K562 (cell line): ENCODE results near the gene CHD6. TPM values are rescaled to one million over a fixed set of nuclear protein-coding genes. Genes with fewer than 3 reads are reported as not detected.

Experiments
- ATAC-seq: fragments of 200-7000 bp; cut with Tn5 transposase; 3 replicates; pipeline ENCODE4 v1.9.1; 2020; ENCODE audit warnings: moderate library complexity
- BruUV-seq: library from RNA; stranded (reverse); fragments of 400-500 nt; replicated peaks from 2 replicates; lab custom pipeline; 2021; lab: Mats Ljungman, UMichigan
- CTCF ChIA-PET: fragments of 300-600 bp; formaldehyde crosslinking; extraction: SDS; loops from one replicate; lab custom pipeline; 2021; ENCODE audit warnings: low intra/inter-chr PET ratio; lab: Yijun Ruan, JAX
- POLR2A ChIA-PET: fragments of 300-600, 350-650 bp; sonication (Branson Sonifier 250); formaldehyde crosslinking; extraction: SDS; loops from one replicate; lab custom pipeline; 2021; ENCODE audit warnings: antibody characterized with exemption, inconsistent platforms; lab: Yijun Ruan, JAX
- DNase-seq, 4 experiments: peaks; one replicate each; pipeline versions ENCODE4 v3.0.0 to v3.0.0-alpha.2; 2011 to 2018; ENCODE audit warnings: low spot score in 3 of 4, mixed read lengths in 3 of 4; ENCODE audit errors: extremely low read depth in 1 of 4
- FAIRE-seq: peaks from 2 replicates; lab custom pipeline; 2011; peaks lifted over from hg19 to GRCh38; lab: Jason Lieb, UNC
- H2AFZ ChIP-seq: 2 replicates; pipeline ENCODE4 v1.6.0; 2011; ENCODE audit warnings: low read depth, low read length, control low read depth, inconsistent platforms
- H3K27ac ChIP-seq: fragments of 200-600 bp; 3 replicates; pipeline ENCODE4 v1.8.0; 2011; ENCODE audit warnings: low read depth, mild to moderate bottlenecking, control low read depth, inconsistent platforms, low read length, moderate library complexity, mixed read lengths; ENCODE audit errors: extremely low read depth
- H3K27me3 ChIP-seq, 2 experiments: fragments of 300-600 bp in 1 of 2; 2 replicates in 1 of 2; 3 replicates in 1 of 2; pipeline versions ENCODE4 v1.6.0 to v1.8.0; 2011; ENCODE audit warnings: inconsistent platforms in 2 of 2, low read length in 2 of 2, mild to moderate bottlenecking in 1 of 2, mixed read lengths in 1 of 2, moderate library complexity in 1 of 2; ENCODE audit not compliant: control insufficient read depth in 2 of 2, insufficient read depth in 2 of 2
- H3K36me3 ChIP-seq: fragments of 300-600 bp; 3 replicates; pipeline ENCODE4 v1.8.0; 2011; ENCODE audit warnings: mild to moderate bottlenecking, low read length, inconsistent platforms; ENCODE audit not compliant: control insufficient read depth, insufficient read depth
- H3K4me1 ChIP-seq, 2 experiments: fragments of 200-600 bp in 1 of 2; replicated peaks in 1 of 2; 2 replicates in 1 of 2; 3 replicates in 1 of 2; pipeline versions ENCODE4 v1.5.1 to v1.8.0; 2011; ENCODE audit warnings: inconsistent platforms in 2 of 2, low read length in 2 of 2, mild to moderate bottlenecking in 1 of 2, mixed read lengths in 1 of 2, moderate library complexity in 1 of 2; ENCODE audit not compliant: control insufficient read depth in 2 of 2, insufficient read depth in 2 of 2
- H3K4me2 ChIP-seq: 2 replicates; pipeline ENCODE4 v1.6.1; 2011; ENCODE audit warnings: low read length, control low read depth, inconsistent platforms, mixed read lengths; ENCODE audit not compliant: insufficient read depth
- H3K4me3 ChIP-seq: fragments of 200-600 bp; sonication (generic), shearing (Covaris generic); 2 replicates; pipeline ENCODE4 v1.5.1; 2016; ENCODE audit warnings: control low read depth, inconsistent platforms
- H3K79me2 ChIP-seq: fragments of 200-600 bp; 3 replicates; pipeline ENCODE4 v1.8.0; 2011; ENCODE audit warnings: low read length, inconsistent platforms; ENCODE audit not compliant: control insufficient read depth, insufficient read depth
- H3K9ac ChIP-seq, 2 experiments: 2 replicates each; pipeline versions ENCODE4 v1.6.0 to v1.6.1; 2011; ENCODE audit warnings: low read depth in 2 of 2, low read length in 2 of 2, control low read depth in 1 of 2, inconsistent platforms in 1 of 2, mild to moderate bottlenecking in 1 of 2, mixed read lengths in 1 of 2; ENCODE audit not compliant: insufficient read depth in 1 of 2
- H3K9me1 ChIP-seq: one replicate; pipeline ENCODE4 v1.6.0; 2011; ENCODE audit warnings: inconsistent platforms, mild to moderate bottlenecking, low read length, moderate library complexity; ENCODE audit not compliant: control insufficient read depth, insufficient read depth
- H3K9me3 ChIP-seq: replicated peaks from 2 replicates; pipeline ENCODE4 v1.5.1; 2011; ENCODE audit warnings: low read depth, low read length, inconsistent platforms; ENCODE audit not compliant: control insufficient read depth, insufficient read depth
- H4K20me1 ChIP-seq: replicated peaks from 2 replicates; pipeline ENCODE4 v1.6.1; 2011; ENCODE audit warnings: low read length, inconsistent platforms, mixed read lengths; ENCODE audit not compliant: control insufficient read depth, insufficient read depth
- FOSL1 ChIP-seq: fragments of 200-800 bp; sonication (Bioruptor generic); conservative IDR thresholded peaks from 2 replicates; pipeline ENCODE4 v1.6.1; 2016; ENCODE audit warnings: missing genetic modification characterization, missing compliant biosample characterization
- MAFG ChIP-seq: fragments of 450-650 bp; conservative IDR thresholded peaks from 2 replicates; pipeline ENCODE4 v1.6.1; 2016; ENCODE audit warnings: missing genetic modification characterization, missing compliant biosample characterization
- SETDB1 ChIP-seq: IDR thresholded peaks from one replicate; pipeline ENCODE4 v1.6.1; 2012; ENCODE audit warnings: low read length, control low read depth, inconsistent platforms
- SMARCE1 ChIP-seq: fragments of 450-650 bp; IDR thresholded peaks from 2 replicates; pipeline ENCODE4 v1.7.1; 2016; ENCODE audit warnings: mild to moderate bottlenecking
- ZNF316 ChIP-seq: fragments of 450-650 bp; IDR thresholded peaks from 2 replicates; pipeline ENCODE4 v1.6.1; 2016
- ZNF76 ChIP-seq: fragments of 250-450 bp; sonication (Bioruptor Pico); IDR thresholded peaks from 2 replicates; pipeline ENCODE4 v1.4.0; 2020; ENCODE audit warnings: mild to moderate bottlenecking, moderate library complexity, borderline replicate concordance
- WGBS: fragments of 100-300 bp; shearing (Covaris generic); methylation state at CpG from one replicate; pipeline ENCODE4 v1.1.6; 2016; ENCODE audit warnings: low coverage, mixed read lengths; ENCODE audit not compliant: insufficient coverage; ENCODE audit errors: missing lambda C conversion rate; 5-methylcytosine and 5-hydroxymethylcytosine counted together
- in situ Hi-C: fragments of 300-500 bp; cut with MboI; formaldehyde crosslinking; loops from 4 replicates; pipeline ENCODE4 v1.15.0; 2018; ENCODE audit warnings: inconsistent platforms, mixed read lengths
- intact Hi-C: fragments of 100-400 bp; cut with micrococcal nuclease; formaldehyde crosslinking; loops from 2 replicates; pipeline ENCODE4 v1.14.2; 2022
- polyA plus RNA-seq, 8 experiments: library from polyadenylated mRNA; depleted of rRNA in 4 of 8; stranded (reverse) in 5 of 8; unstranded in 3 of 8; fragments of >200 nt; fragmentation: Nextera tagmentation in 2 of 8; fragmentation: Illumina TruSeq in 1 of 8; extraction: Ambion mirVana in 2 of 8; extraction: Trizol in 1 of 8; gene quantifications; 2 replicates each; pipeline versions ENCODE4 v1.2.1 to v1.2.3, GENCODE V29; 2011 to 2014; ENCODE audit warnings: inconsistent platforms in 1 of 8, missing spikeins in 1 of 8
- total RNA-seq, 7 experiments: library from RNA; depleted of rRNA in 6 of 7; stranded (reverse); fragments of >200 nt in 6 of 7; fragmentation: Illumina TruSeq in 2 of 7; extraction: Trizol in 2 of 7; gene quantifications; 2 replicates each; pipeline versions ENCODE4 v1.2.1 to v1.2.3, GENCODE V29; 2011 to 2021; ENCODE audit warnings: low replicate concordance in 1 of 7
- TF ChIP-seq, protein P1 (sequence below): fragments of 250-450 bp; sonication (Bioruptor Pico); IDR thresholded peaks from 2 replicates; pipeline ENCODE4 v1.5.0; 2021

The CHD6 gene
- total and polyA plus RNA-seq, 9 of the 15 experiments (the other 6 are each of a cell fraction or from before 2014, with no cell fraction given), result 3.9 to 24.2 (median 12.8) TPM

DNA sequence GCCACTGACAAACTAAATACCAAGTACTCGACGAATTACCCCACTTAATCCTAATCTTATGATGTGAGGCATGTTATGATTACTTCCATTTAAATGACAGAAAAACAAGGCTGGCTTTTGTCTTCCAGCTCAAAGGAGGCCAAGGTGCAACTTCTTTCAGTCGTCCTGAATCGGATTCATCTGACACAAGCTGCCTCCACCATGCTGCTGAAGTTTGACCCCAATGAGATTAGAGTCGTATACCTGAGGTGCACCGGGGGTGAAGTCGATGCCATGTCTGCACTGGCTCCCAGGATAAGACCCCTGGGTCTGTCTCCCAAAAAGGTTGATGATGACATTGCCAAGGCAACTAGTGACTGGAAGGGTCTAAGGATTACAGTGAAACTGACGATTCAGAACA is 71.0 kb downstream of the CHD6 start:
- WGBS, result 72% methylated on average over 8 of the region's 8 CpGs
- no peaks in the 10 kb centered on the region for H3K9me3 ChIP-seq
- H3K4me1 ChIP-seq, result no peaks in the 10 kb centered on the region
- intact Hi-C loops (no loop called here), in situ Hi-C loops (no loop called here)
- TF ChIP-seq SMARCE1 (no peak), SETDB1 (no peak), ZNF76 (CRISPR knock-in tag) (no peak), FOSL1 (no peak)
- H3K79me2 ChIP-seq, result peaks cover 31% of the 10 kb centered on the region
- no peaks in the 10 kb centered on the region for H3K9me1 ChIP-seq
- no TSS peak for BruUV-seq
- no peak overlapping the region for H3K9ac ChIP-seq
- POLR2A ChIA-PET, result no interaction called here
- ATAC-seq, result no peak
- no peak overlapping the region for H3K27ac ChIP-seq
- CTCF ChIA-PET, result no interaction called here
- no peaks in the 10 kb centered on the region for H4K20me1 ChIP-seq
- H2AFZ ChIP-seq, result no peak overlapping the region
- H3K36me3 ChIP-seq, result no peaks in the 10 kb centered on the region
- H3K4me2 ChIP-seq, result no peak overlapping the region
- FAIRE-seq, result no peak
- DNase-seq, result no peak
- H3K4me3 ChIP-seq, result no peak overlapping the region
- no peaks in the 10 kb centered on the region for H3K27me3 ChIP-seq

DNA sequence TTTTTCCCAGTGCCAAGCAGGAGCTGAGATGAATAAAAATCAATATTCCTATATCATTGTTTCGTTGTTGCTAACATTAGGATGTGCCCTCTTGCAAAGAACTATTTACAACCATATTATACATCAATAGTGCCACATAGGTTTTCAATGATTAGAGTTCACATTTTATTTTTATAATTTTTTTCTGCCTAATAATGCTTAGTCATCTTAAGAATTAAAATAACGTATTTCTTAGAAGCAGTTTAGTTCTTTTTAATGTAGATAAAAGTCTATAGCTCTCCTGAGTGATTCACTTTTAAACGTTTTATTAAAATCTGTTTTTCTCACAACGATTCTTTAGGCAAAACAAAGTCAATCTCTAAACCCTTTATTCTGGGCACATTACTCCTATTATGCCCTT is 71.6 kb downstream of the CHD6 start:
- Histone ChIP-seq H3K79me2 (peaks cover 28% of the 10 kb centered on the region), H3K27ac (no peak overlapping the region), H2AFZ (no peak overlapping the region), H3K27me3 (no peaks in the 10 kb centered on the region), H3K9ac (no peak overlapping the region), H4K20me1 (no peaks in the 10 kb centered on the region), H3K9me3 (no peaks in the 10 kb centered on the region), H3K36me3 (no peaks in the 10 kb centered on the region), H3K4me1 (no peaks in the 10 kb centered on the region), H3K4me3 (no peak overlapping the region), H3K4me2 (no peak overlapping the region), H3K9me1 (no peaks in the 10 kb centered on the region)
- DNase-seq, result no peak
- intact Hi-C loops, result no loop called here
- no peak for ATAC-seq
- no TSS peak for BruUV-seq
- FAIRE-seq, result no peak
- 59% methylated on average over 4 of the region's 4 CpGs for WGBS
- POLR2A ChIA-PET, result no interaction called here
- TF ChIP-seq MAFG (tag), result peak; percentile 57
- TF ChIP-seq ZNF316, result peak; percentile 52; the same call in 1 of the 2 replicates
- TF ChIP-seq, protein P1, sequence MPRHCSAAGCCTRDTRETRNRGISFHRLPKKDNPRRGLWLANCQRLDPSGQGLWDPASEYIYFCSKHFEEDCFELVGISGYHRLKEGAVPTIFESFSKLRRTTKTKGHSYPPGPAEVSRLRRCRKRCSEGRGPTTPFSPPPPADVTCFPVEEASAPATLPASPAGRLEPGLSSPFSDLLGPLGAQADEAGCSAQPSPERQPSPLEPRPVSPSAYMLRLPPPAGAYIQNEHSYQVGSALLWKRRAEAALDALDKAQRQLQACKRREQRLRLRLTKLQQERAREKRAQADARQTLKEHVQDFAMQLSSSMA (CRISPR knock-in tag), result no peak
- CTCF ChIA-PET, result no interaction called here
- in situ Hi-C loops, result no loop called here
